Heart left ventricle (tissue), 16 donors: ENCODE data around the gene AGXT. TPM values are rescaled to one million over a fixed set of nuclear protein-coding genes. Genes with fewer than 3 reads are reported as not detected.

Experiments used
- ATAC-seq, 4 donors: fragments of 200-7000 bp; cut with Tn5 transposase; one replicate each; pipeline ENCODE4 v1.9.1; 2020 to 2022; ENCODE audit warnings: moderate library complexity in 4 of 4, mild to moderate bottlenecking in 3 of 4, moderate number of reproducible peaks in 1 of 4
- DNase-seq, 5 donors: peaks; one replicate each; pipeline ENCODE4 v3.0.0-alpha.2; 2020
- H3K27ac ChIP-seq, 12 donors: fragments of 200-600 bp; sonication (generic) in 4 of 12; one replicate each; pipeline versions ENCODE4 v1.5.0 to v1.8.0; 2016 to 2022; ENCODE audit warnings: mild to moderate bottlenecking in 2 of 12
- H3K27me3 ChIP-seq, 9 donors: fragments of 200-600 bp; sonication (generic) in 2 of 9; one replicate each; pipeline versions ENCODE4 v1.5.1 to v1.8.0; 2016 to 2022; ENCODE audit warnings: mild to moderate bottlenecking in 3 of 9
- H3K36me3 ChIP-seq, 9 donors: fragments of 200-600 bp; sonication (generic) in 2 of 9; one replicate each; pipeline versions ENCODE4 v1.5.0 to v1.8.0; 2018 to 2022; ENCODE audit warnings: mild to moderate bottlenecking in 2 of 9
- H3K4me1 ChIP-seq, 12 donors: fragments of 200-600 bp; sonication (generic) in 4 of 12; one replicate each; pipeline versions ENCODE4 v1.5.0 to v1.8.0; 2016 to 2022; ENCODE audit warnings: mild to moderate bottlenecking in 3 of 12
- H3K4me3 ChIP-seq, 12 donors: fragments of 200-600 bp; sonication (generic) in 4 of 12; one replicate each; pipeline versions ENCODE4 v1.5.0 to v1.8.0; 2017 to 2022; ENCODE audit warnings: mild to moderate bottlenecking in 9 of 12, moderate library complexity in 4 of 12
- H3K9me3 ChIP-seq, 12 donors: fragments of 200-600 bp; sonication (generic) in 4 of 12; one replicate each; pipeline versions ENCODE4 v1.5.0 to v1.8.0; 2016 to 2022; ENCODE audit warnings: mild to moderate bottlenecking in 1 of 12
- CTCF ChIP-seq, 12 donors: fragments of 200-600 bp; sonication (generic) in 4 of 12; IDR thresholded peaks; one replicate each; pipeline versions ENCODE4 v1.5.0 to v1.8.0; 2018 to 2022; ENCODE audit warnings: antibody characterized with exemption in 12 of 12, mild to moderate bottlenecking in 5 of 12
- POLR2A ChIP-seq, 2 donors: fragments of 450-650 bp; IDR thresholded peaks; one replicate each; pipeline ENCODE4 v1.6.1; 2017; ENCODE audit warnings: antibody characterized with exemption in 2 of 2, mild to moderate bottlenecking in 2 of 2, moderate library complexity in 2 of 2
- WGBS, 4 donors: extraction: QIAGEN DNeasy Blood & Tissue Kit in 2 of 4; methylation state at CpG; one replicate each; pipeline versions ENCODE4 v1.1.5 to v1.1.7; 2013 to 2018; 5-methylcytosine and 5-hydroxymethylcytosine counted together
- intact Hi-C, 10 donors: fragments of 100-400 bp; cut with DNase I; formaldehyde crosslinking; loops; one replicate each; pipeline versions ENCODE4 v1.11.1 to v1.14.2; 2022
- polyA plus RNA-seq, 2 donors: library from polyadenylated mRNA; stranded (reverse); fragments of 200-250 nt; gene quantifications; one replicate each; pipeline ENCODE4 v1.2.3, GENCODE V29; 2013
- total RNA-seq, 9 donors: library from RNA; depleted of rRNA in 2 of 9; stranded (reverse); fragments of >200 nt in 2 of 9; fragmentation: NEBNext Ultra II Directional in 3 of 9; extraction: Animal tissue kit (Norgen Biotek cat#: 25700) in 3 of 9; gene quantifications; one replicate each; pipeline versions ENCODE4 v1.1.0 to v1.2.4, GENCODE V29; 2016 to 2023
- donor health status: ischemic (EF 13 %, LVEDD 7.1; RV severe dilation, severe dysfunction).
- donor health status: healthy with polysubstance abuse.
- donor health status: DM: no; HTN: yes; CAD: no.
- donor health status: DM: no; HTN: no; CAD: no.
- donor health status: ischemic (EF 25% LVEDD 6.9; RV normal size, moderate dysfunction).
- donor health status: ischemic (EF 25% LVEDD 5.7; RV mildly dilated, moderate dysfunction).
- donor health status: healthy.
- donor health status: DM: yes; HTN: yes; CAD: no.
- donor health status: ischemic (EF 35%, LVEDD 5.7; RV mildly dilated, moderate dysfunction).
- donor health status: nonischemic (EF 11% LVEDD 7.7; RV severe dilation, severe dysfunction).
- donor health status: DM: yes; HTN: yes; CAD: no.
- donor health status: PGD.
- donor health status: ischemic (EF 29% LVEDD 5.4; RV normal size, mild dysfunction).
- donor health status: nonischemic (EF 23%, LVEDD 6.1; RV moderate dilation, normal function).

AGXT gene
- total and polyA plus RNA-seq, 11 donors, result 0.06 TPM; not detected in 10

DNA sequence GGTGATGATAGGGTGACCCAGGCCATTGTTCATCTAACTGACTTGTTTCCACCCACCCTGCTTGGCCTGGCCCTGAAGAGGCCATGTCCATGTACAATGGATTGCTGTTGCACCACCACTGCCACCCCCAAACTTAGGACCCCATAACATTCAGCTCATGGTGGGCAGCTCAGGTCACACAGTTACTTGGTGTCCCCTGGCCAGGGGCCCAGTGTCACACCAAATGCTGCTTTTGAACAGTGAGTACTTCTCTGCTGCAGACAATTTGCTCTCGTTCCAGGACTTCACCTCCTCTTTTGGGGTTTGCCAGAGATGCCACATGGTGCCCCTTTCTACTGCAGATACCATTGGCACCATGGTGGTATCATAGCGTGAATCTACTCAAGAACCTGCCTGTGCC is 15.6 kb downstream of the AGXT start:
- no peaks in the 10 kb centered on the region for H3K36me3 ChIP-seq
- no peak overlapping the region for H3K27ac ChIP-seq
- H3K4me3 ChIP-seq, result no peak overlapping the region
- no peaks in the 10 kb centered on the region for H3K27me3 ChIP-seq
- no peaks in the 10 kb centered on the region for H3K4me1 ChIP-seq
- intact Hi-C loops, result no loop called here
- ATAC-seq, result no peak
- 72 to 90% (median 84%) methylated on average over 2 of the region's 2 CpGs for WGBS, 4 donors
- TF ChIP-seq POLR2A (IDR thresholded peaks at IDR 0.05) (no peak), CTCF (IDR thresholded peaks at IDR 0.05) (no peak)
- DNase-seq, result peak in 1 of 5 donors; percentile 20
- H3K9me3 ChIP-seq, result no peaks in the 10 kb centered on the region

GRCh38 chr2:240884745-240885144 is 16.1 kb downstream of the AGXT start:
- no peak for DNase-seq
- H3K27ac ChIP-seq, result no peak overlapping the region
- no peak for TF ChIP-seq CTCF (IDR thresholded peaks at IDR 0.05)
- TF ChIP-seq POLR2A (IDR thresholded peaks at IDR 0.05), result no peak
- H3K36me3 ChIP-seq, result no peaks in the 10 kb centered on the region
- no peaks in the 10 kb centered on the region for H3K4me1 ChIP-seq
- no peaks in the 10 kb centered on the region for H3K27me3 ChIP-seq
- no peak for ATAC-seq
- WGBS, 4 donors, result 68 to 88% (median 78%) methylated on average over 3 of the region's 3 CpGs
- no peak overlapping the region for H3K4me3 ChIP-seq
- H3K9me3 ChIP-seq, result no peaks in the 10 kb centered on the region
- intact Hi-C loops, result no loop called here

GRCh38 chr2:240885566-240885965 is 16.9 kb downstream of the AGXT start:
- H3K9me3 ChIP-seq, result no peaks in the 10 kb centered on the region
- peak in 2 of 5 donors; percentile 5 to 8 for DNase-seq
- 36 to 70% (median 49%) methylated on average over 1 of the region's 1 CpG for WGBS, 4 donors
- TF ChIP-seq CTCF (IDR thresholded peaks at IDR 0.05) (no peak), POLR2A (IDR thresholded peaks at IDR 0.05) (no peak)
- no peaks in the 10 kb centered on the region for H3K36me3 ChIP-seq
- H3K4me1 ChIP-seq, result no peaks in the 10 kb centered on the region
- no peaks in the 10 kb centered on the region for H3K27me3 ChIP-seq
- intact Hi-C loops, result no loop called here
- H3K4me3 ChIP-seq, result no peak overlapping the region
- H3K27ac ChIP-seq, result no peak overlapping the region
- no peak for ATAC-seq

DNA sequence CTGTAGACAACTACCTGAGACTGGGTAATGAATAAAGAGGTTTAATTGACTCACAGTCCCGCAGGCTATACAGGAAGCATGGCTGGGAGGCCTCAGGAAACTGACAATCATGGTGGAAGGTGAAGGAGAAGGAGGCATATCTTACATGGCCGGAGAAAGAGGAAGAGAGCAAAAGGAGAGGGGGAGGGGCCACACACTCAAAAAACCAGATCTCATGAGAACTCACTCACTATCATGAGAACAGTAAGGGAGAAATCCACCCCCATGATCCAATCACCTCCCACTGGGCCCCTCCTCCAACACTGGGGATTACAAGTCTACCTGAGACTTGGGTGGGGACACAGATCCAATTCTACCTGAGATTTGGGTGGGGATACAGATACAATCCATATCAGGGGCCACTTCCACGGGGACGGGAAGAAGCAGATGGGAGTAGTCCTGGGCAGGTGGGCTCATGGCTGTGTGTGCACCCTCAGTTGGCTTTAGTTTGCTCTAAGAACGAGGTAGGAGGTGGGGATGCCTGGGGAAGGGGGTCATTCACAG is 17.5 kb downstream of the AGXT start:
- no peak overlapping the region for H3K27ac ChIP-seq
- DNase-seq, result peak in 1 of 5 donors; percentile 20
- no peaks in the 10 kb centered on the region for H3K9me3 ChIP-seq
- no peaks in the 10 kb centered on the region for H3K27me3 ChIP-seq
- TF ChIP-seq CTCF (IDR thresholded peaks at IDR 0.05) (no peak), POLR2A (IDR thresholded peaks at IDR 0.05) (no peak)
- intact Hi-C loops, result no loop called here
- ATAC-seq, result no peak
- no peak overlapping the region for H3K4me3 ChIP-seq
- no peaks in the 10 kb centered on the region for H3K36me3 ChIP-seq
- no peaks in the 10 kb centered on the region for H3K4me1 ChIP-seq
- 69 to 78% (median 72%) methylated on average over 5 of the region's 5 CpGs for WGBS, 4 donors
